ENCODE measurements around the gene GPR4.
A peak's percentile ranks its signal among the peaks of the same experiment; 100 is the strongest.

The GPR4 gene

DNA sequence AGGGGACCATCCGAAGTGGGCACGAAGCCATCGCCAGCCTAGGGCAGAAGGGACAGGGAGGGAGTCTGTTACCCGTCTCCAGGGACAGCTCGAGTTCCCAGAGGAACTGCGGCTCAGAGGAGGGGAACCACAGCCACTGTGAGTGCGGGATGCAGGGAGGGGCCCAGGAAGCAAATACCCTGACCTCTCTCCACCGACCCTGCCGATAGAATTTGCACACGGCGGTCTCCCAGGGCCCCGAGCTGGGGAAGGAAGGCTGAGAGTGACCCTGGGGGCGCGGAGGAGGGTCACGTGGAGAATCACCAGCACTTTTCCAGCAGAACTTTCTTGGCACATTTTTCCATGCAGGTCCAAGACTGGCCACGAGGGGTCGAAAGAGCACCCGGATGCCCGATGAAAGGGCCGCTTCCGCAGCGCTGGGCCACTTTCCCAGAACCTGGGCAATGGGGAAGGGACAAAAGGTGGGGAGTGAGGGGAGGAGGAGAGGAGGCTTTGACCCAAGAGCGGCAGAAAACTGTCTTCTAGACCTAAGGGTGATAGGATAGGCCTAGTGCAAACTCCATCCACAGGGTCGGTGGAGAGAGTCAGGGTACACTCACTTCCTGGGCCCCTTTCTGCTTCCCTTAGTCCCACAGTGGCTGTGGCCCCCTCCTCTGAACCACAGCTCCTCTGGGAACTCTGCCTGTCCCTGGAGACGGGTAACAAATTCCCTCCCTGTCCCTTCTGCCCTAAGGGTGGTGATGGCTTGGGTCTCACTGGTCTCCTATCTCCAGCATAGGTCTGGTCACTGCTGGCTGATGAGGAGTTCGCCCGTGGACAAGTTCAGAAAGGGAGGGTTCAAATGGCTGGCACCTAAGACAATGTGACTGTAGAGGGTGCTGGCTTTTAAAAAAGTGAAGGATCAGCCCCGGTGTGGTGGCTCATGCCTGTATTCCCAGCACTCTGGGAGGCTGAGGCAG, 5.3 kb upstream of the GPR4 start:
- DNase-seq (ENCODE audit: extremely low read depth, low read depth) = peak; percentile 49
- 0 out of 2 replicates have a peak overlapping the region, but pooled peaks have one; percentile 11 for H3K4me3 ChIP-seq (replicated peaks; ENCODE audit: low read depth, low read length)
- TF ChIP-seq, protein P1, sequence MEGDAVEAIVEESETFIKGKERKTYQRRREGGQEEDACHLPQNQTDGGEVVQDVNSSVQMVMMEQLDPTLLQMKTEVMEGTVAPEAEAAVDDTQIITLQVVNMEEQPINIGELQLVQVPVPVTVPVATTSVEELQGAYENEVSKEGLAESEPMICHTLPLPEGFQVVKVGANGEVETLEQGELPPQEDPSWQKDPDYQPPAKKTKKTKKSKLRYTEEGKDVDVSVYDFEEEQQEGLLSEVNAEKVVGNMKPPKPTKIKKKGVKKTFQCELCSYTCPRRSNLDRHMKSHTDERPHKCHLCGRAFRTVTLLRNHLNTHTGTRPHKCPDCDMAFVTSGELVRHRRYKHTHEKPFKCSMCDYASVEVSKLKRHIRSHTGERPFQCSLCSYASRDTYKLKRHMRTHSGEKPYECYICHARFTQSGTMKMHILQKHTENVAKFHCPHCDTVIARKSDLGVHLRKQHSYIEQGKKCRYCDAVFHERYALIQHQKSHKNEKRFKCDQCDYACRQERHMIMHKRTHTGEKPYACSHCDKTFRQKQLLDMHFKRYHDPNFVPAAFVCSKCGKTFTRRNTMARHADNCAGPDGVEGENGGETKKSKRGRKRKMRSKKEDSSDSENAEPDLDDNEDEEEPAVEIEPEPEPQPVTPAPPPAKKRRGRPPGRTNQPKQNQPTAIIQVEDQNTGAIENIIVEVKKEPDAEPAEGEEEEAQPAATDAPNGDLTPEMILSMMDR (IDR thresholded peaks at IDR 0.05; ENCODE audit: low read depth, low read length, missing control alignments) = peak; percentile 86

DNA sequence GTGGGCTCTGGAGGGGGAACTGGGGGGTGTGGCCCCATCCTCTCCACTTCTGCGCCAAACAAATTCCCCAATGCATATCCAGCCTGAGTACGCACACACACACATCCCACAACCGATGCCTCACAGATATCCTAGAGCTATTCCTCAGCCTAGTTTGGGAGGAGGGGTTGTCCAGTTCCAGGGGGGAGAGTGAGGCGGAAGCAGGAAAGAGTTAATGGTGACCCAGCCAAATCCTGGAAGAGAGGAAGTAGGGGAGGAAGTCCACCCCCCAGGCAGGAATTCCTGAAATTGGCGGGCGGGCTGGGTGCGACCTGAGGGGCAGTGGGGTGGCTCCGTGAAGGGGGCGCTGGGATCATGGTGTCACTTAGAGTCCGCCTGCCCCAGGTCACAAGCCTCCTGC, 897 bp downstream of the GPR4 start:
- no peak overlapping the region for H3K4me3 ChIP-seq (replicated peaks; ENCODE audit: low read depth, low read length)

GRCh38 chr19:45600340-45600885, 1.6 kb downstream of the GPR4 start:
- no peak for DNase-seq (ENCODE audit: extremely low read depth, low read depth)
- no peak overlapping the region for H3K4me3 ChIP-seq (replicated peaks; ENCODE audit: low read depth, low read length)
- TF ChIP-seq, protein P1 (IDR thresholded peaks at IDR 0.05; ENCODE audit: low read depth, low read length, missing control alignments) = no peak

More for the DNA sequence above, 897 bp downstream of the GPR4 start:
- TF ChIP-seq, protein P1 (IDR thresholded peaks at IDR 0.05; ENCODE audit: low read depth, low read length, missing control alignments) = no peak
- no peak for DNase-seq (ENCODE audit: extremely low read depth, low read depth)

GRCh38 chr19:45599286-45599685, 2.7 kb downstream of the GPR4 start:
- no peak overlapping the region for H3K4me3 ChIP-seq (replicated peaks; ENCODE audit: low read depth, low read length)
- TF ChIP-seq, protein P1 (IDR thresholded peaks at IDR 0.05; ENCODE audit: low read depth, low read length, missing control alignments) = no peak
- DNase-seq (ENCODE audit: extremely low read depth, low read depth) = no peak

DNA sequence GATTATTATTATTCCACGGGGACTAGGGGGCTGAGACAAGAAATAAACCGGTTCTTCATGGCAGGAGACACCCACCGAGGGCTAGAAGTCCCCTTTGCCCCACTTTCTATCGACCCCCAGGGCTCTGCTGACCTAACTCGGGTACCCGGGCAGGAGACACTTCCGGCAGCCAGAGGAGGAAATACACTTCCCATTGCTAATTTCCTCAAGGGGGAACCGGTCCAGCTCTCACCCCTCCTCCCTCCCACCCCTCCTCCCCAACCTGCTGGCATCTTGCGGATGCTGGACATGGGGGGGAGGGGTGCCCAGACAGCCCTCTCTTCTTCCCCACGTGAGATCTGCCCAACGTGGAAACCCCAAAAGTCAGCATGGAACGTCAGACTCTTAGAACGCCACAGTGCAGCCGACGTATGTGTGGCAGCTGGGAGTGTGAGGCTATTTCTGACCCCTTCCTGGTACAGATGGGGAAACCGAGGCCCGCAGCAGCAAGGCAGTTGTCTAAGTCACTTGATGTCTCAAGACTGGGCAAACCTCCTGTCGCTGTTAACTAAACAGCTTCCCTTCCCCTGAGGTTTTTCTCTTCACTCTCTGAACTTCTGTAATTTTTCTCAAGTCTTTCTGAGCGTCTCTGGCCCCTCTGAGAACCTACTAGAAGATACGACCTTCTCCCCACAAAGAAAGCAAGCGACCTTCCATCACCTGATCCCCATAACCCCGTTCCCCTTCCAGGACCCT, 3.6 kb downstream of the GPR4 start:
- DNase-seq (ENCODE audit: extremely low read depth, low read depth) = no peak
- TF ChIP-seq, protein P1 (IDR thresholded peaks at IDR 0.05; ENCODE audit: low read depth, low read length, missing control alignments) = no peak
- H3K4me3 ChIP-seq (replicated peaks; ENCODE audit: low read depth, low read length) = no peak overlapping the region

- TF ChIP-seq, protein P1 (IDR thresholded peaks at IDR 0.05; ENCODE audit: low read depth, low read length, missing control alignments) = no peak
- no peak for DNase-seq (ENCODE audit: extremely low read depth, low read depth)
- no peak overlapping the region for H3K4me3 ChIP-seq (replicated peaks; ENCODE audit: low read depth, low read length)
Measured at GRCh38 chr19:45597425-45598111, 4.4 kb downstream of the GPR4 start.

All from HFF-Myc (cell line).